Caki2 (cell line): ENCODE measurements around the gene TOB2. TPM values are rescaled to one million over a fixed set of nuclear protein-coding genes. Genes with fewer than 3 reads are reported as not detected.
A peak's percentile ranks its signal among the peaks of the same experiment; 100 is the strongest.
"Not testable (repeated sequence)": the region's sequence is repeated elsewhere in the genome, so short reads cannot be mapped to it uniquely, and the experiment has no call there.

ENCODE experiments used
- DNase-seq: peaks from one replicate; pipeline ENCODE4 v3.0.0-alpha.2; 2015; ENCODE audit warnings: low read depth
- in situ Hi-C: cut with HindIII; loops from 2 replicates; pipeline ENCODE4 v1.10.0; 2016; ENCODE audit warnings: low sequenced_read_pairs, low pct_unique_long_range_greater_than_20kb, mixed read lengths
- total RNA-seq: library from RNA; depleted of rRNA; stranded (reverse); fragments of >200 nt; shearing (Covaris generic); gene quantifications from 2 replicates; pipeline ENCODE4 v1.2.3, GENCODE V29; 2014; ENCODE audit warnings: low replicate concordance

Gene TOB2
- total RNA-seq, 1 experiment from 2014 or later: 30.9 TPM

DNA sequence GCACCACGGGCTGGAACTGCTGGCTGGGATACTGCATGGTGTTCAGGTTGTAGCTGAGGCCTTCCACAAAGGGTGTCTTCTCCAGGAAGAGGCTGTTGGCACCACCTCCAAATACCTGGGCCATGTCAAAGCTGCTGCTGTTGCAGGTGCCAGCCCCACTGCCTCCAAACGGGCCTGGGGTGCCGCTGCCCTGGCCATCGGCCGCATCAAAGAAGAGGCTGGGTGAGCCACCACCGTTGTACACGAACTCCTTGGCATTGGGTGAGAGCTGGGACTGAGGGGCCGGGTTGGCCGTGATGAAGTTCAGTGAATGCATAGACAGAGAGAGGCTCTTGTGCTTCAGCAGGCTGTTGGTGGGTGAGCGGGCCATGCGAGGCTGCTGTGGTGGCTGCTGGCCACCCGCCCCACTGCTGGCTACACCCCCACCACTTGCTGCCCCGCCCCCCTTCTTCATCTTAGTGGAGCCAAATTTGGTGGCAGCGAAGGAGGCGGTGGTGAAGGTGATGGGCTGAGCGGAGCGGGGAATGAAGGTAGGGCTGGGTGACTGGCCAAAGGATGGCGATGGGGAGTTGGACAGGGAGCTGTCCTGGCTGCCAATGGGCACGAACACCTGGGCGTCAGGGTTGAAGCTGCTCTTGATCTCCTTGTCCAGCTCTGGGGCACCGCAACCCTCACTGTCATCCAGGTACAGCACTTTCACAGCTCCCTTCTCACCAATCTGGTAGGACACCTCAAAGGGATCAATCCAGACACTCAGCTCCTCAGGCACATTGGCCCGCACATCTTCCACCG lies 10.1 kb downstream of the TOB2 start:
- DNase-seq: no peak
- in situ Hi-C loops: no loop called here

DNA sequence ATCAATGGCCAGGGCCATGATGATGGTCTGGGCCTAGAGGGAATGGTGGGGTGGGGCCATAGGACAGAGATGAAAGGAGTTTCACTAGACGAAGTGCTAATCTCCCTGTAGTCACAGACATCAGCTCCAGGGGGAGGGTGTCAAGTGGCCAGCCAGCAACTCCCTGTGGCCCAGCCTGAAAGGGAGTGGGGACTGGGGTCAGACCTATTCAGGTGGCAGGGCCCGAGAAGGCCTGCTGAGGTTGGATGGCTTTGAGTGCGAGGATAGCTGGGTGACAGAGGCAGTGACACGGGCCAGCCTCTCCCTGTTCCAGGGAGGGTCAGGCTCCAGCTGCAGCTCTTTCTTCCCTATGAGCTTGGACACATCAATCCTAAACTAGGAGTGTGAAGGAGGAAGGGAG lies 11.0 kb downstream of the TOB2 start:
- no peak for DNase-seq
- in situ Hi-C loops: no loop called here

DNA sequence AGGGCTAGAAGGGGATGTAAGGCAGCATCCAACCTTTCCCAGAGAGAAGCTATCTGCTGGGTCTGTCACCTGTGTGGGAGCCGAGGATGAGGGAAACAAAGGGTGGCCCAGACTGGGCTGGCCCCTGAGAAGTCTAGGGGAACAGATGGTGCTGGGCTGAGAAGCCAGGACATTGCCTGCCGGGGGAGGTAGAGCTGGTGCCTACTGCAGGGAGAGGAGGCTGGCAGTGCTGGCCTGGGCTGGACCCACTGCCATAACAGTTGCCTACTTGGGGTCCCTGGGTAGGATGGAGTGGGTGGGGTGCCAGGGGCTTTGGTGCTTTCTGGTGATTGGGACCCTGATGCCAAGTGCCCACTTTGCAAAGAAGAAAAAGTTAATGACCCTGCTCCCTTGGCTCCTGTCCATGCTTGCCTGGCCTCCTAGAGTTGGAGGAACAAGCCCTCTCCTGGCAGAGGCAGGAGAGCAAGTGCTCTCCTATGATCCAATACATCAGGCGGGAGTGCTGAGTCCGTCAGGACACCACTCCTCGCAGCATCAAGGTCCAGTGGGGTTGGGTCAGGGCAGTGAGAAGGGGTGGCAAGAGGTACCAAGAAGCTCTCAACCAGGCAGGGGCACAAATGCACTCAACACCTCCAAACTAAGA lies 12.1 kb downstream of the TOB2 start:
- DNase-seq, in situ Hi-C loops: not testable (repeated sequence)

DNA sequence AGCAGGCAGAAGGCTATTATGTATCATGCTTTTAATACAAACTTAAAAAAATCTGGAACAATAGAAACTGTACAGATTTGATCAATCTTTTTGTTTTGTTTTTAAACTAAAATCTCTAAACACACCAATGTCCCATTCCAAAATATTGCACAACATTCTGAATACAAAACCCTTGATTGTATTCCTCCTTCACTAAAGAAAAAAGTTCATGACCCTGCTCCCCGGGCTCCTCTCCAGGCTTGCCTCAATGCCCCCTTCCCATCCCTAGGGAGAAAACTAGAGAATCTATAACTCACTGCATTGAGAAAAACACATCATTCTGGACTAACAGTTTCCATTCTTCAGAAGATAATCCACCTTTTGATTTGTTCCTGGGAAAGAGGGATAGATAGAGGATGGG lies 13.1 kb downstream of the TOB2 start:
- in situ Hi-C loops, DNase-seq: not testable (repeated sequence)

DNA sequence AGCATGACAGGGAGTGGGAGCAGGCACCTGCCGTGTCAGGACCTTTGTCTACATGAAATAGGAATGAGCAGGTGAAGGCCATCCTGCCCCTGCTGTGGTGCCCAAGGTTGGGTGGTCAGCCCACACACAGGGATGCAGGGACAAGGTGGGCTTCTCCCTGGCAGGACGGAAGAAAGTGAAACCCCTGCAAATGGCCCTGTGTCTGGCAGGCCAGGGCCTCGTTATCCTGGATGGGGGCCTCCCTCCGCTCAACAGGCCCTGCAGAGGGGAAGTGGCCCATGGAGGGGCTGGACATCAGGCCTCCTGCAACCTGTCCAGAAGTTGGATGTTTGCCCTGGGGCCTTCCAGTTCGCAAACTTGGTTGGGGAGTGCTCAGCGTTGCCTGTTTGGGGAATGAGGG lies 14.9 kb downstream of the TOB2 start:
- in situ Hi-C loops: no loop called here
- no peak for DNase-seq

DNA sequence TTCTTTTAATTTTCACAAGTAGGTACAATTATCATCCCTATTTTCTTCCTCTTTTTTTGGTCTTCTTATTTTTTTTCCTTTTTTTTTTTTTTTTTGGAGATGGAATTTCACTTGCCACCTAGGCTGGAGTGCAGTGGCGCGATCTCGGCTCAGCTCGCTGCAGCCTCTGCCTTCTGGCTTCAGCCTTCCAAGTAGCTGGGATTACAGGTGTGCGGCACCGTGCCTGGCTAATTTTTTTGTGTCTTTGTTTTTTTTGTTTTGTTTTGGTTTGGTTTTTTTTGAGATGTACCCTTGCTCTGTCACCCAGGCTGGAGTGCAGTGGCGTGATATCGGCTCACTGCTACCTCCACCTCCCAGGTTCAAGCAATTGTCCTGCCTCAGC lies 16.7 kb downstream of the TOB2 start:
- in situ Hi-C loops: no loop called here
- DNase-seq: no peak

DNA sequence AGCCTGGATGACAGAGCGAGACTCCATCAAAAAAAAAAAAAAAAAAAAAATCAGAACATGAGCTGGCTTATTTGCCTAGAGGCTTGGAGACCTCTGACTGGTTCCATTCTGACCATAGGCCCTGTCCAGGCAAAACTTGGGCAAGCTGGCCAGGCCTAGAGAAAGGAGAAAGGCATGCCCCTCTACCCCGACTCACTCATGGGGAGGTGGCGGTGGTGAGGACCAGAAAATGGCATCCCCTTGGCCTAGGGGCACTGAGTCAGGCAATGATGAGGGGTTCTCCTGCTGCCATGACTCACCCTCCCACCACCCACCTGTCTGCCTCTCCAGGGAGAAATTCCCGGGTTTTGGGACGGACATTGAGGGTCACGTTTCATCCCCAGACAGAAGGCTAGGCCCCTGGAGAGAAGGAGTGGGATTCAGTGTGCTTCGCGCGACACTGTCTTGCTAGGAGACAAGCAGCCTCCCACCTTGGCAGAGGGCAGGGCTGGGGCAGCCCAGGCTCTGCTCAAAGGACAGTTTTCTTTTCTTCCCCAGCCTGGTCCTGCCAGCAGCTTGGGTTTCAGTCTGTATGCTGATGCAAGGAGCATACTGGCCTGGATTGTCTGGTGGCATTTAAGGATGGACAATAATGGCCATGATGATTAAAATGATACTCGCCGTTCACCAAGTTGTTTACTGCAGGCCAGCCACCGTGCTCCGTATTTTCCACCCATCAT lies 17.2 kb downstream of the TOB2 start:
- in situ Hi-C loops: no loop called here
- no peak for DNase-seq

DNA sequence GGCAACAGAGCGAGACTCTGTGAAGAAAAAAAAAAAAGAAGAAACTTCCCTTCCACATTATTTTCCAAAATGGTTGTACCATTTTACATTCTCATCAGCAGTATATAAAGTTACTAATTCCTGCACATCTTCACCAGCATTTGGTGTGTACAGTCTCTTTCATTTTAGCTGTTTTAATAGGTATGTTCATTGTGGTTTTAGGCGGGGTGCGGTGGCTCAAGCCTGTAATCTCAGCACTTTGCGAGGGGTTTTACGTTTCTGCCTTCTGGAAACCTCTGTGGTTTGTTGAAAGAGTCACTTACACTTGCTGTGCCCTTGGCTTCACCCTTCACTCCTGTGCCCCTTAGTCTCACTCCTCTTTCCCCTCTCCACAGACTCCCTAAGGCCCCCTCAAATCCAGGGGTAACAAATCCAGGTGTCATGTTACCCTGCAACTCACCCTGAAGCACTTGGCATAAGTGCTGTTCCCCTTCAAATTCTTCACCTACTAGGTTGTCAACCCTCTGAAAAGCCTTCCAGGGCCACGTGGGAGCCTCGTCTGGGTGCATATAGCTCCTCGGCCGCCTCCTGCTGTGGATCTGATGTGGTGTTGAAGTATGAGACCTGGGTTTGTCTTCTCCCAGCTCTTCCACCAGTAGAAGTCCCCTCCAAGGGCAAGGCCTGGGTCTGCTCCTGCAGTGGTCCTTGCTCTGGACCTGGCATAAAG lies 20.8 kb downstream of the TOB2 start:
- in situ Hi-C loops: no loop called here
- DNase-seq: no peak

DNA sequence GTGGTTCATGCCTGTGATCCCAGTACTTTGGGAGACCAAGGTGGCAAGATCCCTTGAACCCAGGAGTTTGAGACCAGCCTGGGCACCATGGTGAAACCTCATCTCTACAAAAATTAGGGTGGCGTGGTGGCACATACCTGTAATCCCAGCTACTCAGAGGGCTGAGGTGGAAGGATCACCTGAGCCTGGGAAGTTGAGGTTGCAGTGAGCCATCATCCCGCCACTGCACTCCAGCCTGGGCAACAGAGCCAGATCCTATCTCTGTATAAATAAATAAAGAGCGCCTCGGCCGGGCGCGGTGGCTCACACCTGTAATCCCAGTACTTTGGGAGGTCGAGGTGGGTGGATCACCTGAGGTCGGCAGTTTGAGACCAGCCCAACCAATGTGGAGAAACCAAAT lies 27.9 kb downstream of the TOB2 start:
- DNase-seq: no peak
- in situ Hi-C loops: no loop called here

DNA sequence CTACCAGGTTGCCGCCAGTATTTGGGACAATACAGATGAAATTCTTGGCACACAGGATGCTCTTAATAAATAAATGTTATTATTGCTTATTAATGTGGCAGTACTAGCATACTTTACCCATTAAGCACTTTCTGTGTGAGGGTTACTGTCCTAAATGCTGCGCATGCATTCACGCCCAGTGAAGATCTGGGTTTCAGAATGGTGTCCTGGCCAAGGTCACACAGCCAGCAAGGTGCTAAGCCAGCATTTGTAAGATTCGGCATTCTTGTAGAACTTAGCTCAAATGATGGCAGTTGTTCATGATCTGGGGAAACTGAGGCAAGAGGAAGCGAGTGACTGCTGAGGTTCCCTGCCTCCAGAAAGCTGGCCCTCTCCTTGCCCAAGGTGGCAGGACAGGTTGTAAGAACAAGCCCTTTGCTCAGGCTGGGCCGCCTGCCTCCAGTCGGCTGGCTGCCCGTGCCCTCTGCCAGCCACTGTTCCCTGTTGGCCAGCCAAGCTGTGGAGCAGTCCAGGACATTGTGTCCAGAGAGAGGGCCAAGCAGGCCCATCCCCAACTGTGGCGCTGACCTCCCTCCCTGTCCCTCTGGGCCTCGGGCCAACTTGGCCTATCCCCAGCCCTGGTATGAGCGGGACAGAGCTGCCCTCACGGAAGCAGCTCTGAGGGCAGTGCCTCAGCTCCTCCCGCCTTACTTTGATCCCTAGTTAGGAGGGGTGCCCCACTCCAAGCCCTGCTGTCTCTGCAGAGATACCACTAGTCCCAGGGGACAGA lies 28.8 kb downstream of the TOB2 start:
- in situ Hi-C loops: no loop called here
- peak; percentile 34 for DNase-seq

DNA sequence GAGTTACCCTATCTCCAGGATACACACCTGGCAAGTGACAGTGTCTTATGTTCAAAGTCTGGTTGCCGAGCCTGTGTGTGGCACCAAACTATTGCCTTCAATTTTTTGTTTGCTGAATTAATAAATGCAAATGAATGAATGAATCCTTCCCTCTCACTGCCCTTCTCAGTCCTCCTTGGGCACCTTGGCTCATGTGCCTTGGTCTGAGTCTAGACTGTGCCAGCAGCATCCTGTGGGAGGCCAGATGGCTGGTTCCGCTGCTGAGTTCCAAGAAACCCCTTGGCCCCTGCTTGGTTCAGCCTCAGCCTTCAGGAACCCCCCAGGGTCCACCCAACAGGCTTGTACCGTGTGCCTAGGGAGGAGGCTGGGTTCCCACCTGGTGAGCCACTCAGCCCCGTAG lies 31.0 kb downstream of the TOB2 start:
- DNase-seq: no peak

DNA sequence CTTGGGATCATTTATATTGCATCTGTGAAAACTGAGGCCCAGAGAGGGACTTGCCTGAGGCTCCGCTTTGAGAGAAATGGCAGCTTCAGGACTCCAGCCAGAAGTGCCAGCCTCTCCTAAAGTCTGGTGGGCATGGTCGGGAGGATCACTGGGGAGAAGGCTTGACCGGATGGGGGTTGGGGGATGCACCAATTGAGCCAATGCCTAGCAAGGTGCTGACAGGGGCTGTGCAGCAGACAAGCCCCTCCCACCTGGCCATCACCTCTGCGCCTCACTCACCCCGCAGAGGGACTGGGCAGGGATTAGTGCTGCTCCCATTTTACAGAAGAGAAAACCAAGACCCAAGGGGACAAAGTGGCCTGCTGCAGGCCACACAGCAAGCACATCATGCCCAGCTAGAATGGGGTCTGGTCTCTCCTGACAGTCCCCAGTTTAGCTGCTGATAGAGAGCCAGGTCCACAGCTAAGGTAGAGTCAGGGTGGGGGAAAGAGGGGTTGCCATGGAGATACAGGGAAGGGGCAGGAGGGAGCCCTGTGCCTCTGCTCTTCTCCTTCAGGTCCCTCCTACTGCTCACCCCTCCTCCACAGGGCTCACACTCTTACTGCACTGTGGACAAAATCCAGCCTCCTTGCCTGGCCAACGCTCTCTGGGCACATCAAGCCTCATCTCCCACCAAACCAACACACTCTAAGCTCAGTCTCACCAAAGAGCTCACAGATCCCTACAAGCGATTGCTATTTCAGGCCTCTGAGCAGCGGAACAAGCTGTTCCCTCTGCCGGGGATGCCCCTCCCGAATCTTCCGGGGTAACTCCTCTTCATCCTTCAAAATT lies 35.4 kb downstream of the TOB2 start:
- in situ Hi-C loops: no loop called here

More for the DNA sequence above, 31.0 kb downstream of the TOB2 start:
- in situ Hi-C loops: no loop called here

DNA sequence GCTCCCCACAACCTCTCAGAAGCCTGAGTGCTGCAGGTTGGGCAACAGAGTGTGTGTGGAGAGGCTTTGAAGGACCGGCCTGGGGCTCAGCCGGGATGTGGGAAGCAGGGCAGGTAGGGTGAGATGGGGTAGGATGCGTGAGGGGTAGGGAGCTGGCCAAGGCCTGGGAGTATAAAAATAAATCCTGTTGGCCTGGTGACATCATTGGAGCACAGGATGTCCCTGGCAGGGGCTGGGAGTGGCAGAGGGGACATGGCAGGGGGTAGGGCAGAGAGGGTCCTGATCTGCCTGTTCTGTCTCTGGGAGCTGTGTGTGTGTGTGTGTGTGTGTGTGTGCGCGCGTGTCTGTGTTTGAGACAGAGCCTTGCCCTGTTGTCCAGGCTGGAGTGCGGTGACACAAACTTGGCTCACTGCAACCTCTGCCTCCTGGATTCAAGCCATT lies 36.3 kb downstream of the TOB2 start:
- DNase-seq: no peak
- in situ Hi-C loops: no loop called here

More for the DNA sequence above, 35.4 kb downstream of the TOB2 start:
- DNase-seq: no peak

DNA sequence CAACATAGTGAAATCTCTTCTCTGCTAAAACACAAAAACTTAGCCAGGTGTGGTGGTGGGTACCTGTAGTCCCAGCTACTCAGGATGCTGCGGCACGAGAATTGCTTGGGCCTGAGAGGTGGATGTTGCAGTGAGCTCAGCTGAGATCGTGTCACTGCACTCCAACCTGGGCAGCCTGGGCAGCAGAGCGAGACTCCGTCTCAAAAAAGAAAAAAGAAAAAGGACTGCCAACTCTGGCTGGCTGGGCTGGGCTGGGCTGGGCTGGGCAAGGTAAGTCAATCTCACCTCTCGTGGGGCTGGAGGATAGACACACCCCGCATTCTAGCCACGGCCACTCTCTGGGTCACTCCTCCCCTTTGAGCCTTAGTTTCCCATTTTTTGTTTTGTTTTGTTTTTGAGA lies 37.9 kb downstream of the TOB2 start:
- in situ Hi-C loops: no loop called here
- DNase-seq: no peak

DNA sequence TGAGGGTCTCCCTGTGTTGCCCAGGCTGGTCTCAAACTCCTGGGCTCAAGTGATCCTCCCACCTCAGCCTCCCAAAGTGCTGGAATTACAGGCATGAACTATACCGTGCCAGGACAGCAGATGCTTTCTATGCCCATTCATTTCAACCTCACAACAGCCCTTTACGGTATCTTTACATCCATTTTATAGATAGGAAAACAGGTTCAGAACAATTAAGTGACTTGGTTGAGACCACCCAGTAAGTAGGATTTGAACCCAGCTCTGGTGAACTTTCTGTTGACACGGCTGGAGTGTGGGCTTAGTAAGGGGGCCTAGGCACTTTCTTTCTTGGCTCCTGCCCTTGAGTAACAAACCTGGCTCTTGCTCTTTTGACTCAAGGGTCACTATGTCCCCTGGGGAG lies 39.2 kb downstream of the TOB2 start:
- in situ Hi-C loops: no loop called here
- no peak for DNase-seq

DNA sequence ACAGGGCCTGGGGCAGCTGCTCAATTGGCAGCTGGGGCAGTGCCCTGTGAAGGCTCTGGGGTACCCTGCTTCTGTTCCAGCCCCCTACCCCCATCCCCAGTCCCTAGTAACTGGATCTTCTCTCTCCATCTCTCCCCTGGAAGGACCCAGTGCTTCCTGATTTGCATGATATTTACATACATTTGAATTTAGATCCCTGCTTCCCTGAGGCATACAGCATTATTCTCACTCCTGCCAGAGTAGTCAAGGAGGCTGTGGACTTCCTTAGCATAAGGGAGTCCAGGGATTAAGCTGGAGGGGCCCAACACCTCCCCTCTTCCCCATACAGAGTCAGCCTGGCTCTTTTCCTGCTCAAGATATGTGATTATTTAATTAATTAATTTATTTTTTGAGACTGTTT lies 40.2 kb downstream of the TOB2 start:
- in situ Hi-C loops: no loop called here
- no peak for DNase-seq

DNA sequence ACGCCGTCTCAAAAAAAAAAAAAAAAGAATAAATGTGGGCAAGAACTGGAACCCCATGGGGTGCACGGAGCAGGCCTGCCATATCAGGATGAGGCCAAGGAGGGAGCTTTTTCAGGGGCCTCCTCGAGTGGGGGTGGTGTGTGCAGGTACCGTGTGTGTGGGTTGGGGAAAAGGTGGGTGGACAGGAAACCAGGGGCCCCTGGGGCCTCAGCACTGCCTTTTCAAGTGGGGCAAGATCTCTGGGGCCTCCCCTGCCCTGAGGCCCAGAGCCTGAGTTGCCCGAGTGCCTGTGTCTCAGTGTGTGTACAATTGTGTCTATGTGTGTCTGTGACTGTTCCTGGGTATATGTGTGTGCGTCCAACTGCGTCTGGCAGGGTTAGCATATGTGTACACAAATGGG lies 41.0 kb downstream of the TOB2 start:
- no peak for DNase-seq
- in situ Hi-C loops: no loop called here
